WTC11 (cell line): ENCODE data around the gene ISLR. TPM values are rescaled to one million over a fixed set of nuclear protein-coding genes. Genes with fewer than 3 reads are reported as not detected.

Experiments used
- ATAC-seq: fragments of 200-7000 bp; cut with Tn5 transposase; 2 replicates; pipeline ENCODE4 v1.10.0; 2021; ENCODE audit warnings: mild to moderate bottlenecking, moderate library complexity
- CTCF ChIA-PET: fragments of 300-600 bp; sonication (Branson Sonifier 250); formaldehyde crosslinking; loops from one replicate; lab custom pipeline; 2021; ENCODE audit warnings: antibody characterized with exemption; lab: Charles Lee
- POLR2A ChIA-PET: fragments of 350-600 bp; sonication (Branson Sonifier 250); formaldehyde crosslinking; loops from one replicate; lab custom pipeline; 2021; ENCODE audit warnings: antibody characterized with exemption; lab: Charles Lee
- DNase-seq: peaks from one replicate; pipeline ENCODE4 v3.0.0; 2021; ENCODE audit warnings: low spot score
- H3K27ac Mint-ChIP-seq: 2 replicates; pipeline ENCODE4 v1.8.0; 2021; ENCODE audit warnings: mixed read lengths
- H3K27me3 Mint-ChIP-seq: 2 replicates; pipeline ENCODE4 v1.8.0; 2021; ENCODE audit warnings: low read depth, mild to moderate bottlenecking, moderate library complexity, mixed read lengths
- H3K36me3 Mint-ChIP-seq: 2 replicates; pipeline ENCODE4 v1.8.0; 2021; ENCODE audit warnings: mixed read lengths
- H3K4me1 Mint-ChIP-seq: 2 replicates; pipeline ENCODE4 v1.8.0; 2022; ENCODE audit warnings: mixed read lengths
- H3K4me3 Mint-ChIP-seq: 2 replicates; pipeline ENCODE4 v1.8.0; 2021; ENCODE audit warnings: mild to moderate bottlenecking, moderate library complexity, mixed read lengths
- H3K9me3 Mint-ChIP-seq: 2 replicates; pipeline ENCODE4 v1.8.0; 2021; ENCODE audit warnings: mixed read lengths
- CDX4 ChIP-seq: fragments of 250-450 bp; sonication (Bioruptor Pico); IDR thresholded peaks from 2 replicates; pipeline ENCODE4 v1.9.0; 2021; ENCODE audit warnings: moderate library complexity, mild to moderate bottlenecking, inconsistent platforms, borderline replicate concordance
- CREM ChIP-seq: sonication (generic); formaldehyde crosslinking; IDR thresholded peaks from 2 replicates; pipeline ENCODE4 v1.8.1; 2022; ENCODE audit warnings: mild to moderate bottlenecking, missing genetic modification reagents, moderate library complexity
- EMX1 ChIP-seq: fragments of 250-450 bp; sonication (Bioruptor Pico); IDR thresholded peaks from 2 replicates; pipeline ENCODE4 v1.8.0; 2021; ENCODE audit warnings: mild to moderate bottlenecking
- ESRRA ChIP-seq: sonication (generic); formaldehyde crosslinking; IDR thresholded peaks from 2 replicates; pipeline ENCODE4 v1.8.1; 2022; ENCODE audit warnings: mild to moderate bottlenecking, missing genetic modification reagents, borderline replicate concordance
- NR2C2 ChIP-seq: sonication (generic); formaldehyde crosslinking; IDR thresholded peaks from 2 replicates; pipeline ENCODE4 v1.8.0; 2022; ENCODE audit warnings: mild to moderate bottlenecking, missing genetic modification reagents
- TEAD1 ChIP-seq: sonication (generic); formaldehyde crosslinking; IDR thresholded peaks from 2 replicates; pipeline ENCODE4 v1.8.0; 2022; ENCODE audit warnings: mild to moderate bottlenecking, missing genetic modification reagents
- ZMAT4 ChIP-seq: fragments of 250-450 bp; sonication (Bioruptor Pico); IDR thresholded peaks from 2 replicates; pipeline ENCODE4 v1.9.0; 2021; ENCODE audit warnings: mild to moderate bottlenecking
- ZNF138 ChIP-seq: sonication (generic); formaldehyde crosslinking; conservative IDR thresholded peaks from 2 replicates; pipeline ENCODE4 v1.8.1; 2022; ENCODE audit warnings: mild to moderate bottlenecking, moderate library complexity, missing genetic modification reagents
- ZNF281 ChIP-seq: sonication (generic); formaldehyde crosslinking; IDR thresholded peaks from 2 replicates; pipeline ENCODE4 v1.8.0; 2023; ENCODE audit warnings: mild to moderate bottlenecking, missing genetic modification reagents
- ZNF671 ChIP-seq: fragments of 250-450 bp; sonication (Bioruptor Pico); IDR thresholded peaks from 2 replicates; pipeline ENCODE4 v1.8.0; 2021; ENCODE audit warnings: mild to moderate bottlenecking
- total RNA-seq: library from RNA; stranded (reverse); gene quantifications from 3 replicates; pipeline ENCODE4 v1.2.3, GENCODE V29; 2021
- TF ChIP-seq, protein P1 (sequence below): fragments of 250-450 bp; sonication (Bioruptor Pico); IDR thresholded peaks from 2 replicates; pipeline ENCODE4 v1.9.0; 2021; ENCODE audit warnings: mild to moderate bottlenecking, borderline replicate concordance
- TF ChIP-seq, protein P2 (sequence below): sonication (generic); formaldehyde crosslinking; IDR thresholded peaks from 2 replicates; pipeline ENCODE4 v1.8.0; 2022; ENCODE audit warnings: mild to moderate bottlenecking, missing genetic modification reagents
- TF ChIP-seq, protein P3 (sequence below): sonication (generic); formaldehyde crosslinking; IDR thresholded peaks from 2 replicates; pipeline ENCODE4 v1.8.1; 2023; ENCODE audit warnings: mild to moderate bottlenecking, missing genetic modification reagents
- TF ChIP-seq, protein P4 (sequence below): sonication (generic); formaldehyde crosslinking; IDR thresholded peaks from 2 replicates; pipeline ENCODE4 v1.8.0; 2023; ENCODE audit warnings: missing genetic modification reagents, mild to moderate bottlenecking, borderline replicate concordance

Gene ISLR
- total RNA-seq, 1 experiment from 2014 or later = 0.63 TPM

DNA sequence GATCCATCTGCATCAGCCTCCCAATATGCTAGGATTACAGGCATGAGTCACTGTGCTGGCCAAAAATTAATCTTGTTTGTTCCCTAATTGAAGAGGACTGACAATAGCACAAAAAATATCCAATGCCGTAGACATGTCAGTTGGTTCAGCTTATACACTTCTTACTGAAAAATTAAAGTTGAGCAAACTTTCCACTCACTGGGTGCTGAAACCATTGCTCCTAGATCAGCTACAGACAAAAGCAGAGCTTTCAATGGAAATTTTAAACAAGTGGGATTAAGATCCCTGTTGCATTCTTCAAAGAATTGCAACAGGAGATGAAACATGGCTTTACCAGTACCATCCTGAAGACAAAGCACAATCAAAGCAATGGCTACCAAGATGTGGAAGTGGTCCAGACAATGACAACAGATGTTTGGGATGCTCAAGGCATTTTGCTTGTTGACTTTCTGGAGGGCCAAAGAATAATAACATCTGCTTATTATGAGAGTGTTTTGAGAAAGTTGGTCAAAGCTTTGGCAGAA, 27.2 kb upstream of the ISLR start (continued):
- no peak for TF ChIP-seq ZMAT4
- no peak for TF ChIP-seq ZNF281 (CRISPR knock-in tag)
- TF ChIP-seq, protein P1, sequence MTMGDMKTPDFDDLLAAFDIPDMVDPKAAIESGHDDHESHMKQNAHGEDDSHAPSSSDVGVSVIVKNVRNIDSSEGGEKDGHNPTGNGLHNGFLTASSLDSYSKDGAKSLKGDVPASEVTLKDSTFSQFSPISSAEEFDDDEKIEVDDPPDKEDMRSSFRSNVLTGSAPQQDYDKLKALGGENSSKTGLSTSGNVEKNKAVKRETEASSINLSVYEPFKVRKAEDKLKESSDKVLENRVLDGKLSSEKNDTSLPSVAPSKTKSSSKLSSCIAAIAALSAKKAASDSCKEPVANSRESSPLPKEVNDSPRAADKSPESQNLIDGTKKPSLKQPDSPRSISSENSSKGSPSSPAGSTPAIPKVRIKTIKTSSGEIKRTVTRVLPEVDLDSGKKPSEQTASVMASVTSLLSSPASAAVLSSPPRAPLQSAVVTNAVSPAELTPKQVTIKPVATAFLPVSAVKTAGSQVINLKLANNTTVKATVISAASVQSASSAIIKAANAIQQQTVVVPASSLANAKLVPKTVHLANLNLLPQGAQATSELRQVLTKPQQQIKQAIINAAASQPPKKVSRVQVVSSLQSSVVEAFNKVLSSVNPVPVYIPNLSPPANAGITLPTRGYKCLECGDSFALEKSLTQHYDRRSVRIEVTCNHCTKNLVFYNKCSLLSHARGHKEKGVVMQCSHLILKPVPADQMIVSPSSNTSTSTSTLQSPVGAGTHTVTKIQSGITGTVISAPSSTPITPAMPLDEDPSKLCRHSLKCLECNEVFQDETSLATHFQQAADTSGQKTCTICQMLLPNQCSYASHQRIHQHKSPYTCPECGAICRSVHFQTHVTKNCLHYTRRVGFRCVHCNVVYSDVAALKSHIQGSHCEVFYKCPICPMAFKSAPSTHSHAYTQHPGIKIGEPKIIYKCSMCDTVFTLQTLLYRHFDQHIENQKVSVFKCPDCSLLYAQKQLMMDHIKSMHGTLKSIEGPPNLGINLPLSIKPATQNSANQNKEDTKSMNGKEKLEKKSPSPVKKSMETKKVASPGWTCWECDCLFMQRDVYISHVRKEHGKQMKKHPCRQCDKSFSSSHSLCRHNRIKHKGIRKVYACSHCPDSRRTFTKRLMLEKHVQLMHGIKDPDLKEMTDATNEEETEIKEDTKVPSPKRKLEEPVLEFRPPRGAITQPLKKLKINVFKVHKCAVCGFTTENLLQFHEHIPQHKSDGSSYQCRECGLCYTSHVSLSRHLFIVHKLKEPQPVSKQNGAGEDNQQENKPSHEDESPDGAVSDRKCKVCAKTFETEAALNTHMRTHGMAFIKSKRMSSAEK = no peak
- TF ChIP-seq ESRRA = no peak
- TF ChIP-seq TEAD1 (CRISPR knock-in tag) = no peak
- no peak for TF ChIP-seq CDX4
- TF ChIP-seq, protein P2, sequence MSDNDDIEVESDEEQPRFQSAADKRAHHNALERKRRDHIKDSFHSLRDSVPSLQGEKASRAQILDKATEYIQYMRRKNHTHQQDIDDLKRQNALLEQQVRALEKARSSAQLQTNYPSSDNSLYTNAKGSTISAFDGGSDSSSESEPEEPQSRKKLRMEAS = no peak
- no peak for TF ChIP-seq ZNF671 (CRISPR knock-in tag)
- TF ChIP-seq NR2C2 (CRISPR knock-in tag) = no peak
- TF ChIP-seq, protein P3, sequence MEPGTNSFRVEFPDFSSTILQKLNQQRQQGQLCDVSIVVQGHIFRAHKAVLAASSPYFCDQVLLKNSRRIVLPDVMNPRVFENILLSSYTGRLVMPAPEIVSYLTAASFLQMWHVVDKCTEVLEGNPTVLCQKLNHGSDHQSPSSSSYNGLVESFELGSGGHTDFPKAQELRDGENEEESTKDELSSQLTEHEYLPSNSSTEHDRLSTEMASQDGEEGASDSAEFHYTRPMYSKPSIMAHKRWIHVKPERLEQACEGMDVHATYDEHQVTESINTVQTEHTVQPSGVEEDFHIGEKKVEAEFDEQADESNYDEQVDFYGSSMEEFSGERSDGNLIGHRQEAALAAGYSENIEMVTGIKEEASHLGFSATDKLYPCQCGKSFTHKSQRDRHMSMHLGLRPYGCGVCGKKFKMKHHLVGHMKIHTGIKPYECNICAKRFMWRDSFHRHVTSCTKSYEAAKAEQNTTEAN (CRISPR knock-in tag) = no peak
- TF ChIP-seq CREM = no peak
- TF ChIP-seq ZNF138 (CRISPR knock-in tag) = no peak
- TF ChIP-seq EMX1 (CRISPR knock-in tag) = no peak

DNA sequence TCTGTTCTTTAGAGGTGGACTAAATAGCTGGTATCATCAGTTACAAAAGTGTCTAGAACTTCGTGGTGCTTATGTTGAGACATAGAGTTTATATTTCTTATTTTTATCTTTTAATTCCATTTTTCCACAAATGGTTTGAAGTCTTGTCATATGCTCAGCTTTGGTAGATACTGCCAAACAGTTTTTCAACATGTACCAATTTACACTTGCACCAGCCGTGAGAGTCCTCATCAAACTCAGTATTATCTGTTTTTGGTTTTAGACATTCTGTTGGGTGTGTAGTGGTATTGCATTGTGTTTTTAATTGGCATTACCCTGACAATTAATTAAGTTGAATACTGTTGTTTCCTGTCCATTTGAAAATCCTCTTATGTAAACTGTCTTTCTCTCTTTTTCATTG, 26.5 kb upstream of the ISLR start:
- H3K4me3 Mint-ChIP-seq = no peak overlapping the region
- POLR2A ChIA-PET = no interaction called here
- no peak for ATAC-seq

More for the DNA sequence above, 26.5 kb upstream of the ISLR start:
- Mint-ChIP-seq H3K27ac (no peak overlapping the region), H3K9me3 (peaks cover 22% of the 10 kb centered on the region), H3K4me1 (peaks cover 3% of the 10 kb centered on the region; the same call in 1 of the 2 replicates), H3K27me3 (peaks cover 7% of the 10 kb centered on the region), H3K36me3 (peaks cover 11% of the 10 kb centered on the region)
- TF ChIP-seq, protein P4, sequence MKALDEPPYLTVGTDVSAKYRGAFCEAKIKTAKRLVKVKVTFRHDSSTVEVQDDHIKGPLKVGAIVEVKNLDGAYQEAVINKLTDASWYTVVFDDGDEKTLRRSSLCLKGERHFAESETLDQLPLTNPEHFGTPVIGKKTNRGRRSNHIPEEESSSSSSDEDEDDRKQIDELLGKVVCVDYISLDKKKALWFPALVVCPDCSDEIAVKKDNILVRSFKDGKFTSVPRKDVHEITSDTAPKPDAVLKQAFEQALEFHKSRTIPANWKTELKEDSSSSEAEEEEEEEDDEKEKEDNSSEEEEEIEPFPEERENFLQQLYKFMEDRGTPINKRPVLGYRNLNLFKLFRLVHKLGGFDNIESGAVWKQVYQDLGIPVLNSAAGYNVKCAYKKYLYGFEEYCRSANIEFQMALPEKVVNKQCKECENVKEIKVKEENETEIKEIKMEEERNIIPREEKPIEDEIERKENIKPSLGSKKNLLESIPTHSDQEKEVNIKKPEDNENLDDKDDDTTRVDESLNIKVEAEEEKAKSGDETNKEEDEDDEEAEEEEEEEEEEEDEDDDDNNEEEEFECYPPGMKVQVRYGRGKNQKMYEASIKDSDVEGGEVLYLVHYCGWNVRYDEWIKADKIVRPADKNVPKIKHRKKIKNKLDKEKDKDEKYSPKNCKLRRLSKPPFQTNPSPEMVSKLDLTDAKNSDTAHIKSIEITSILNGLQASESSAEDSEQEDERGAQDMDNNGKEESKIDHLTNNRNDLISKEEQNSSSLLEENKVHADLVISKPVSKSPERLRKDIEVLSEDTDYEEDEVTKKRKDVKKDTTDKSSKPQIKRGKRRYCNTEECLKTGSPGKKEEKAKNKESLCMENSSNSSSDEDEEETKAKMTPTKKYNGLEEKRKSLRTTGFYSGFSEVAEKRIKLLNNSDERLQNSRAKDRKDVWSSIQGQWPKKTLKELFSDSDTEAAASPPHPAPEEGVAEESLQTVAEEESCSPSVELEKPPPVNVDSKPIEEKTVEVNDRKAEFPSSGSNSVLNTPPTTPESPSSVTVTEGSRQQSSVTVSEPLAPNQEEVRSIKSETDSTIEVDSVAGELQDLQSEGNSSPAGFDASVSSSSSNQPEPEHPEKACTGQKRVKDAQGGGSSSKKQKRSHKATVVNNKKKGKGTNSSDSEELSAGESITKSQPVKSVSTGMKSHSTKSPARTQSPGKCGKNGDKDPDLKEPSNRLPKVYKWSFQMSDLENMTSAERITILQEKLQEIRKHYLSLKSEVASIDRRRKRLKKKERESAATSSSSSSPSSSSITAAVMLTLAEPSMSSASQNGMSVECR (CRISPR knock-in tag) = no peak
- no peak for DNase-seq
- CTCF ChIA-PET = interaction anchor here (1.1 kb wide), 1 partner anchor 161 kb away, joined by 3 read pairs; no protein-coding TSS in a partner anchor
